ENCODE data around the gene ITFG2.

DNA sequence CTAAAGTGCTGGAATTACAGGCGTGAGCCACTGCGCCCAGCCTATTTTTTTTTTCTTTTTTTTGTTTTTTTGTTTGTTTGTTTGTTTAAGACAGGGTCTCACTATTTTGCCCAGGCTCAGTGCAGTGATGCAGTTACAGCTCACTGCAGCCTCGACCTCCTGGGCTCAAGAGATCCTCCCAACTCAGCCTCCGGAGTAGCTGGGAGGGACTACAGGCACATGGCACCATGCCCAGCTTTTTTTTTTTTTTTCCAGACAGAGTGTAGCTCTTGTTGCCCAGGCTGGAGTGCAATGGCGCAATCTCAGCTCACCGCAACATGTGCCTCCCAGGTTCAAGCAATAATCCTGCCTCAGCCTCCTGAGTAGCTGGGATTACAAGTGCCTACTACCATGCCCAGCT, 5.8 kb upstream of the ITFG2 start:
- no peak for TF ChIP-seq CTCF (IDR thresholded peaks at IDR 0.05)
- no peak for TF ChIP-seq POLR2A (IDR thresholded peaks at IDR 0.05)

Measured in lower leg skin (tissue), 3 donors.